Calu3 (cell line): ENCODE results near the gene C18orf32. TPM values are rescaled to one million over a fixed set of nuclear protein-coding genes. Genes with fewer than 3 reads are reported as not detected.

Source experiments
- Bru-seq: library from RNA; stranded (reverse); fragments of 400-500 nt; gene quantifications from one replicate; lab custom pipeline; 2021; lab: Mats Ljungman, UMichigan
- BruChase-seq, 2 experiments: library from RNA; stranded (reverse); fragments of 400-500 nt; gene quantifications; one replicate each; lab custom pipeline; 2021; lab: Mats Ljungman, UMichigan
- BruUV-seq: library from RNA; stranded (reverse); fragments of 400-500 nt; replicated peaks from 2 replicates; lab custom pipeline; 2021; lab: Mats Ljungman, UMichigan
- CTCF ChIA-PET: fragments of 300-600 bp; sonication (Branson Sonifier 250); formaldehyde crosslinking; loops from one replicate; lab custom pipeline; 2022; ENCODE audit warnings: antibody characterized with exemption; lab: Charles Lee
- DNase-seq: peaks from one replicate; pipeline ENCODE4 v3.0.0; 2022
- H3K27ac Mint-ChIP-seq: one replicate; pipeline ENCODE4 v1.8.0; 2022; ENCODE audit warnings: mixed read lengths; ENCODE audit not compliant: unreplicated experiment
- H3K27me3 Mint-ChIP-seq: one replicate; pipeline ENCODE4 v1.8.0; 2022; ENCODE audit warnings: mixed read lengths; ENCODE audit not compliant: unreplicated experiment
- H3K36me3 Mint-ChIP-seq: one replicate; pipeline ENCODE4 v1.8.0; 2022; ENCODE audit warnings: mild to moderate bottlenecking, moderate library complexity, mixed read lengths; ENCODE audit not compliant: insufficient read depth, unreplicated experiment
- H3K4me1 Mint-ChIP-seq: one replicate; pipeline ENCODE4 v1.8.0; 2022; ENCODE audit warnings: mild to moderate bottlenecking, low read depth, mixed read lengths; ENCODE audit not compliant: unreplicated experiment
- H3K4me3 Mint-ChIP-seq: one replicate; pipeline ENCODE4 v1.8.0; 2022; ENCODE audit warnings: mild to moderate bottlenecking, low read depth, moderate library complexity, mixed read lengths; ENCODE audit not compliant: unreplicated experiment
- H3K9me3 Mint-ChIP-seq: one replicate; pipeline ENCODE4 v1.8.0; 2022; ENCODE audit warnings: low read depth, mixed read lengths; ENCODE audit not compliant: unreplicated experiment
- CTCF ChIP-seq: fragments of 200-600 bp; IDR thresholded peaks from one replicate; pipeline ENCODE4 v1.8.0; 2022; ENCODE audit warnings: antibody characterized with exemption; ENCODE audit not compliant: unreplicated experiment
- intact Hi-C: fragments of 100-400 bp; cut with micrococcal nuclease; formaldehyde crosslinking; loops from one replicate; pipeline ENCODE4 v1.10.0; 2022; ENCODE audit not compliant: unreplicated experiment
- long read RNA-seq: library from polyadenylated mRNA; stranded (forward); transcript quantifications from one replicate; pipeline ENCODE4 v2.0.0, GENCODE V29; 2022
- total RNA-seq: library from RNA; stranded (reverse); gene quantifications from 2 replicates; pipeline ENCODE4 v1.2.3, GENCODE V29; 2022

The C18orf32 gene
- total RNA-seq (57.8 and 73.8 TPM in 2 replicates), Bru-seq, nascent RNA (percentile 80 among the genes with signal in this experiment), BruChase-seq, experiment 1, labeled RNA remaining after a 6-hour chase (percentile 64 among the genes with signal in this experiment), BruChase-seq, experiment 2, labeled RNA remaining after a 2-hour chase (percentile 67 among the genes with signal in this experiment)
- long read RNA-seq, full-length matches to known transcripts, result 212 of 221 reads
- long read RNA-seq, partial matches to known transcripts, result 0 of 221 reads
- long read RNA-seq, other reads (novel, unspliced or antisense), result 9 of 221 reads

- H3K4me1 Mint-ChIP-seq, result peaks cover 25% of the 10 kb centered on the region
- BruUV-seq, result TSS peak; percentile 88
- peak; percentile 95 for DNase-seq
- no peak for TF ChIP-seq CTCF
- H3K4me3 Mint-ChIP-seq, result peak within 1 kb of the TSS; percentile 89
- peaks cover 80% of the 10 kb centered on the region for H3K36me3 Mint-ChIP-seq
- H3K9me3 Mint-ChIP-seq, result no peaks in the 10 kb centered on the region
- CTCF ChIA-PET, result interaction anchor here (0.5 to 0.7 kb wide), 2 partner anchors 153 to 169 kb away, joined by 3 to 5 read pairs; no protein-coding TSS in a partner anchor
- intact Hi-C loops, result no loop called here
- no peaks in the 10 kb centered on the region for H3K27me3 Mint-ChIP-seq
- peak within 1 kb of the TSS; percentile 91 for H3K27ac Mint-ChIP-seq
These were observed at the start of gene C18orf32 for GRCh38 chr18:49486953-49487710. C18orf32 (minus strand) TSS chr18:49487234; CDS start chr18:49483748, 3,486 bp downstream.

GRCh38 chr18:49534846-49535601 is 48.0 kb upstream of the C18orf32 start:
- Mint-ChIP-seq H3K9me3 (no peaks in the 10 kb centered on the region), H3K4me3 (no peak overlapping the region), H3K27me3 (no peaks in the 10 kb centered on the region), H3K4me1 (peaks cover 23% of the 10 kb centered on the region), H3K27ac (no peak overlapping the region), H3K36me3 (no peaks in the 10 kb centered on the region)
- TF ChIP-seq CTCF, result no peak
- BruUV-seq, result no TSS peak
- CTCF ChIA-PET, result no interaction called here
- intact Hi-C loops, result no loop called here
- DNase-seq, result no peak

GRCh38 chr18:49531678-49532153 is 44.7 kb upstream of the C18orf32 start:
- no peaks in the 10 kb centered on the region for H3K9me3 Mint-ChIP-seq

More at GRCh38 chr18:49531678-49532153, 44.7 kb upstream of the C18orf32 start:
- DNase-seq, result peak; percentile 31
- TF ChIP-seq CTCF, result no peak
- Mint-ChIP-seq H3K27me3 (no peaks in the 10 kb centered on the region), H3K4me3 (peak overlapping the region; percentile 67), H3K36me3 (no peaks in the 10 kb centered on the region), H3K4me1 (peaks cover 44% of the 10 kb centered on the region), H3K27ac (peak overlapping the region; percentile 84)
- no TSS peak for BruUV-seq
- CTCF ChIA-PET, result interaction anchor here (0.6 to 1.4 kb wide), 2 partner anchors 21 to 303 kb away, joined by 3 to 4 read pairs; no protein-coding TSS in a partner anchor
- intact Hi-C loops, result no loop called here
